ENCODE data around the gene OR8S1.

Gene OR8S1

GRCh38 chr12:48557919-48558318 lies 32.5 kb downstream of the OR8S1 start:
- DNase-seq = no peak

DNA sequence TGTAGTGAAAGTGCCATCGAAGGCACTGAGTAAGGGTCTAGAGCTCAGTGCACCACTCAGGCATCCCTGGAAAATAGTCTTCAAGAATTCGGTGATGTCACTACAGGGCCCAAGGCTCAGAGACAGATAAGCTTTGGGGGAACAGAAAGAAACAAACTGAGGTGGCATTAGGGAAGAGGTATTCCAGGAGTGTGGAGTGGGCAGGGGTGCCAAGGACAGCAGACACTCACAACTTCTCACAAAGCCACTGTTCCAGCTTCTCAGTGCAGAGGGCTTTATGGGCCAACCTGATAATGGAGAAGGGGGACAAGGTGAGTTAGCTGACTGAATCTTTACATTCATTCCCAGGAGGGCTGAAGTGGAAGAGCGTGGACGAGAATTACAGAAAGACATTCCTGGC lies 42.3 kb downstream of the OR8S1 start:
- DNase-seq = no peak

DNA sequence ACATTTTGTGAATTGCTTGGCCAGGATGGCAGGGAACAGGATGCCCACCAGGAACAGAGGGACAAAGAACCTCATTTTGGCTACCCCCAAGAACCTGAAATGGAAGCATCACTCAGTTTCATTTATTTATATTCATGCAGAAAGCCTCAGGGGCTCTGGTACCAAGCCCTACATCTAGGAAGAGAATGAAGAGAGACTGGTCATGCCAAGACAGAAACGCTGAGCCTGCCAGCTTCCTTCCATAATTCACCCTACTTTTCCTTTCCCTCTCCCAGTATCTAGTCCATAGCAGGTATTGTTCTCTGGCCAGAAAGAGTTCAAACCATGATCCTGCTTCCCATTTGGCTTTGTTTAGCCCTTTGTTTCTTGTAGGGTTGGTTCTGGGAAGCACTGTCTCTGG lies 44.5 kb downstream of the OR8S1 start, which contains the start of gene LALBA:
Gene LALBA, minus strand, starts transcription at position 101 of the 400 bp plus-strand sequence. Its CDS starts 26 bp downstream, at position 75.
- DNase-seq = no peak

DNA sequence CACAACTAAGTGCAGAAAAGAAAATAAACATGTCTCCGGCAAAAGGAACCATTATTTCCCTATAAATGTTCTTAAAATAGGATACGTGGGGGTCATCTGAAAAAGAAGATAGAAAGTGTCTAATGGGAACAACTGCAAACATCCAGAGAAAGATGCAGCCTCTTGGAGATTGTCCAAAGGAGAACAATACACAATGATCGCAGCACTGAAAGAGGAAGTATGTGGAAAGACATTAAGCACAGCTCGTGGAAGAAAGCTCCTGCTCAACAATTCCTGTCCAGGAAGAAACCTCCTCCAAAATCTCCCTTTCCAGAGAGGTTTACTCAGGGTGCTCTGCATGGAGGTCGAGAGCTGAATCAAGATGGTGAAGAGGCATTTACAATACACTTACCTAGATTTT lies 46.9 kb downstream of the OR8S1 start:
- no peak for DNase-seq

Measured in NCI-H1694 treated with DMSO at 0.1 percent for 48 hours (cell line).